ENCODE measurements around the gene PPM1K.

Gene PPM1K

GRCh38 chr4:88247148-88247547, 37.2 kb downstream of the PPM1K start:
- no peak for TF ChIP-seq CTCF (IDR thresholded peaks at IDR 0.05; ENCODE audit: low read depth, low read length)
- no peak for DNase-seq (ENCODE audit: extremely low read depth, low read depth)

- no peak for DNase-seq (ENCODE audit: extremely low read depth, low read depth)
- no peak for TF ChIP-seq CTCF (IDR thresholded peaks at IDR 0.05; ENCODE audit: low read depth, low read length)
Measured at GRCh38 chr4:88246600-88246999, 37.8 kb downstream of the PPM1K start.

- TF ChIP-seq CTCF (IDR thresholded peaks at IDR 0.05; ENCODE audit: low read depth, low read length), result no peak
- no peak for DNase-seq (ENCODE audit: extremely low read depth, low read depth)
Measured at GRCh38 chr4:88244816-88245579, 39.4 kb downstream of the PPM1K start.

GRCh38 chr4:88244056-88244455, 40.3 kb downstream of the PPM1K start:
- TF ChIP-seq CTCF (IDR thresholded peaks at IDR 0.05; ENCODE audit: low read depth, low read length), result no peak
- DNase-seq (ENCODE audit: extremely low read depth, low read depth), result no peak

- TF ChIP-seq CTCF (IDR thresholded peaks at IDR 0.05; ENCODE audit: low read depth, low read length), result no peak
- DNase-seq (ENCODE audit: extremely low read depth, low read depth), result no peak
Measured at GRCh38 chr4:88242144-88242543, 42.2 kb downstream of the PPM1K start.

GRCh38 chr4:88240297-88240714, 44.1 kb downstream of the PPM1K start:
- DNase-seq (ENCODE audit: extremely low read depth, low read depth), result no peak
- TF ChIP-seq CTCF (IDR thresholded peaks at IDR 0.05; ENCODE audit: low read depth, low read length), result no peak

- no peak for DNase-seq (ENCODE audit: extremely low read depth, low read depth)
- no peak for TF ChIP-seq CTCF (IDR thresholded peaks at IDR 0.05; ENCODE audit: low read depth, low read length)
Measured at GRCh38 chr4:88230969-88231771, 53.2 kb downstream of the PPM1K start.

Measured in AG09319 (cell line).